Fibroblast of lung (primary cell): ENCODE measurements around the gene TBL1XR1. TPM values are rescaled to one million over a fixed set of nuclear protein-coding genes. Genes with fewer than 3 reads are reported as not detected.

Source experiments
- DNase-seq, 2 donors: peaks; one replicate each; pipeline versions ENCODE4 v3.0.0 to v3.0.0-alpha.2; 2010; ENCODE audit warnings: low read depth in 2 of 2
- H2AFZ ChIP-seq: 2 replicates; pipeline ENCODE4 v1.5.1; 2012; ENCODE audit warnings: low read length, control low read depth, inconsistent platforms
- H3K27ac ChIP-seq: 2 replicates; pipeline ENCODE4 v1.5.1; 2011; ENCODE audit warnings: low read length, control low read depth; ENCODE audit not compliant: insufficient read depth
- H3K27me3 ChIP-seq: 2 replicates; pipeline ENCODE4 v1.5.1; 2011; ENCODE audit warnings: mild to moderate bottlenecking, low read length; ENCODE audit not compliant: control insufficient read depth, insufficient read depth
- H3K36me3 ChIP-seq: 2 replicates; pipeline ENCODE4 v1.5.1; 2011; ENCODE audit warnings: low read length; ENCODE audit not compliant: control insufficient read depth, insufficient read depth
- H3K4me1 ChIP-seq: 2 replicates; pipeline ENCODE4 v1.5.1; 2011; ENCODE audit warnings: low read length; ENCODE audit not compliant: control insufficient read depth, insufficient read depth; ENCODE audit errors: extremely low read depth
- H3K4me2 ChIP-seq: 2 replicates; pipeline ENCODE4 v1.5.1; 2011; ENCODE audit warnings: low read length, control low read depth; ENCODE audit not compliant: insufficient read depth; ENCODE audit errors: extremely low read depth
- H3K4me3 ChIP-seq, 4 experiments: fragments of 200-600 bp in 1 of 4; sonication (generic) in 1 of 4; replicated peaks in 1 of 4; 2 replicates each; pipeline ENCODE4 v1.5.1; 2011 to 2016; ENCODE audit warnings: low read length in 4 of 4, low read depth in 3 of 4, mild to moderate bottlenecking in 3 of 4, control low read depth in 2 of 4, inconsistent platforms in 1 of 4, mixed read lengths in 1 of 4; ENCODE audit not compliant: insufficient read depth in 1 of 4; ENCODE audit errors: control extremely low read depth in 1 of 4
- H3K79me2 ChIP-seq: 2 replicates; pipeline ENCODE4 v1.5.1; 2012; ENCODE audit warnings: mild to moderate bottlenecking, low read length, inconsistent platforms; ENCODE audit not compliant: control insufficient read depth, insufficient read depth
- H3K9ac ChIP-seq: 2 replicates; pipeline ENCODE4 v1.5.1; 2011; ENCODE audit warnings: mild to moderate bottlenecking, low read length, control low read depth; ENCODE audit not compliant: insufficient read depth
- H3K9me3 ChIP-seq: 2 replicates; pipeline ENCODE4 v1.5.1; 2012; ENCODE audit warnings: low read depth, low read length; ENCODE audit not compliant: control insufficient read depth, insufficient read depth
- H4K20me1 ChIP-seq: 2 replicates; pipeline ENCODE4 v1.5.1; 2011; ENCODE audit warnings: low read length; ENCODE audit not compliant: control insufficient read depth, insufficient read depth; ENCODE audit errors: extremely low read depth
- CTCF ChIP-seq, 2 donors: IDR thresholded peaks in 1 of 2; conservative IDR thresholded peaks in 1 of 2; 1 replicate in 1 of 2; 2 replicates in 1 of 2; pipeline ENCODE4 v1.5.1; 2011 to 2012; ENCODE audit warnings: low read length in 2 of 2, control low read depth in 1 of 2, inconsistent platforms in 1 of 2, low read depth in 1 of 2, mild to moderate bottlenecking in 1 of 2
- EZH2 ChIP-seq: IDR thresholded peaks from 2 replicates; pipeline ENCODE4 v1.5.1; 2012; ENCODE audit warnings: low read length, control low read depth, mild to moderate bottlenecking; ENCODE audit errors: missing control alignments
- polyA plus RNA-seq, 2 donors: library from polyadenylated mRNA; depleted of rRNA in 1 of 2; stranded (reverse) in 1 of 2; unstranded in 1 of 2; fragments of >200 nt; gene quantifications; 2 replicates each; pipeline ENCODE4 v1.2.1, GENCODE V29; 2011 to 2012; ENCODE audit warnings: missing spikeins in 1 of 2
- total RNA-seq: library from RNA; depleted of rRNA; stranded (reverse); fragments of >200 nt; gene quantifications from 2 replicates; pipeline ENCODE4 v1.2.1, GENCODE V29; 2014

The TBL1XR1 gene
- total and polyA plus RNA-seq, 2 donors (not counting 1 experiment from before 2014, with no cell fraction given), result 115 to 369 TPM

- no peaks in the 10 kb centered on the region for H3K9me3 ChIP-seq
- no peak overlapping the region for H2AFZ ChIP-seq
- no peaks in the 10 kb centered on the region for H3K79me2 ChIP-seq
These were observed 41.5 kb upstream of the TBL1XR1 start for GRCh38 chr3:177238686-177239216.

GRCh38 chr3:177237206-177237605 lies 39.9 kb upstream of the TBL1XR1 start:
- no peaks in the 10 kb centered on the region for H3K36me3 ChIP-seq
- H3K79me2 ChIP-seq, result no peaks in the 10 kb centered on the region
- H3K27me3 ChIP-seq, result no peaks in the 10 kb centered on the region
- no peak overlapping the region for H3K4me2 ChIP-seq
- H3K9me3 ChIP-seq, result no peaks in the 10 kb centered on the region
- H4K20me1 ChIP-seq, result no peaks in the 10 kb centered on the region
- H3K9ac ChIP-seq, result no peak overlapping the region
- TF ChIP-seq CTCF (conservative IDR thresholded peaks at IDR 0.05 in 1 of 2, IDR thresholded peaks at IDR 0.05 in 1 of 2; ENCODE audit: low read depth in 1 of 2, low read length in 2 of 2), result no peak
- no peak for TF ChIP-seq EZH2
- no peaks in the 10 kb centered on the region for H3K4me1 ChIP-seq
- H3K4me3 ChIP-seq, result no peak overlapping the region
- DNase-seq, result peak in 1 of 2 donors; percentile 19
- H2AFZ ChIP-seq, result no peak overlapping the region
- no peak overlapping the region for H3K27ac ChIP-seq

More at GRCh38 chr3:177238686-177239216, 41.5 kb upstream of the TBL1XR1 start:
- H3K4me1 ChIP-seq, result no peaks in the 10 kb centered on the region
- no peak overlapping the region for H3K27ac ChIP-seq
- H3K9ac ChIP-seq, result no peak overlapping the region
- no peaks in the 10 kb centered on the region for H3K36me3 ChIP-seq
- H3K4me3 ChIP-seq, result no peak overlapping the region
- no peaks in the 10 kb centered on the region for H4K20me1 ChIP-seq
- no peak overlapping the region for H3K4me2 ChIP-seq
- DNase-seq, result no peak
- no peak for TF ChIP-seq CTCF (conservative IDR thresholded peaks at IDR 0.05 in 1 of 2, IDR thresholded peaks at IDR 0.05 in 1 of 2; ENCODE audit: low read depth in 1 of 2, low read length in 2 of 2)
- no peak for TF ChIP-seq EZH2
- H3K27me3 ChIP-seq, result no peaks in the 10 kb centered on the region

- H2AFZ ChIP-seq, result peak overlapping the region; percentile 10
- no peaks in the 10 kb centered on the region for H3K36me3 ChIP-seq
- TF ChIP-seq CTCF (conservative IDR thresholded peaks at IDR 0.05 in 1 of 2, IDR thresholded peaks at IDR 0.05 in 1 of 2; ENCODE audit: low read depth in 1 of 2, low read length in 2 of 2), result no peak
- no peak for TF ChIP-seq EZH2
These were observed 39.4 kb upstream of the TBL1XR1 start for GRCh38 chr3:177236704-177237103.

More at GRCh38 chr3:177236704-177237103, 39.4 kb upstream of the TBL1XR1 start:
- Histone ChIP-seq H3K27ac (no peak overlapping the region), H3K27me3 (no peaks in the 10 kb centered on the region), H3K9me3 (no peaks in the 10 kb centered on the region), H3K4me3 (no peak overlapping the region), H3K4me2 (no peak overlapping the region), H4K20me1 (no peaks in the 10 kb centered on the region), H3K9ac (no peak overlapping the region), H3K4me1 (no peaks in the 10 kb centered on the region), H3K79me2 (no peaks in the 10 kb centered on the region)
- peak in 1 of 2 donors; percentile 27 for DNase-seq
